ENCODE measurements around the gene PTPRK. TPM values are rescaled to one million over a fixed set of nuclear protein-coding genes. Genes with fewer than 3 reads are reported as not detected.

The PTPRK gene
- total RNA-seq, 4 donors from 2014 or later: 34.6 to 56.5 (median 47.0) TPM

DNA sequence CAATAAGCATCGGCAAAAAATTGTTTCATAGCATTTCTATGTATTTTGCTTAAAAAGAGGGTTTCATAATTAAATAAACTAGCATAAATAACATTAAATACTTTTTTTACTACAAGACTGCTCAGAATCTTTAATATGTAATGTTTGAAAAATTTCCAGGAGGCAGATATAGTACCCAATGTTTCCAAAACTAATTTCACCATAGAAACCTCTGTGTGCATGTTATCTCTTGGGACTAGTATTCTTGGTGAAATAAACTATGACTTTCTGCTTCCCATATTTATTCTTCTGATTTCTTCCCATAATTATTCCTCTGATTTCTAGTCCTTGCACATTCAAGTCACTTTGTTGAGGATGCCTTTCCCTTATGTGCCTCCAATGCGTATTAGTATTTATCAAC is 94.5 kb downstream of the PTPRK start:
- H3K27me3 ChIP-seq: no peaks in the 10 kb centered on the region
- 84 to 89% methylated on average over 2 of the region's 2 CpGs for WGBS, 2 donors
- no peak for DNase-seq
- no peaks in the 10 kb centered on the region for H3K4me1 ChIP-seq
- H3K9me3 ChIP-seq: no peaks in the 10 kb centered on the region
- TF ChIP-seq POLR2A (IDR thresholded peaks at IDR 0.05) (no peak), CTCF (IDR thresholded peaks at IDR 0.05) (no peak)
- no peaks in the 10 kb centered on the region for H3K36me3 ChIP-seq
- no peak overlapping the region for H3K27ac ChIP-seq
- H3K4me3 ChIP-seq (replicated peaks in 1 of 3): no peak overlapping the region
- intact Hi-C loops (cut with DNase I): no loop called here

- DNase-seq: no peak
- 85 to 91% methylated on average over 1 of the region's 1 CpG for WGBS, 2 donors
- H3K27ac ChIP-seq: no peak overlapping the region
- no peak overlapping the region for H3K4me3 ChIP-seq (replicated peaks in 1 of 3)
- no peaks in the 10 kb centered on the region for H3K9me3 ChIP-seq
- TF ChIP-seq POLR2A (IDR thresholded peaks at IDR 0.05): no peak
- TF ChIP-seq CTCF (IDR thresholded peaks at IDR 0.05): no peak
- intact Hi-C loops (cut with DNase I): no loop called here
- no peaks in the 10 kb centered on the region for H3K27me3 ChIP-seq
- no peaks in the 10 kb centered on the region for H3K36me3 ChIP-seq
- no peaks in the 10 kb centered on the region for H3K4me1 ChIP-seq
These were observed 97.5 kb downstream of the PTPRK start for GRCh38 chr6:128422871-128423270.

DNA sequence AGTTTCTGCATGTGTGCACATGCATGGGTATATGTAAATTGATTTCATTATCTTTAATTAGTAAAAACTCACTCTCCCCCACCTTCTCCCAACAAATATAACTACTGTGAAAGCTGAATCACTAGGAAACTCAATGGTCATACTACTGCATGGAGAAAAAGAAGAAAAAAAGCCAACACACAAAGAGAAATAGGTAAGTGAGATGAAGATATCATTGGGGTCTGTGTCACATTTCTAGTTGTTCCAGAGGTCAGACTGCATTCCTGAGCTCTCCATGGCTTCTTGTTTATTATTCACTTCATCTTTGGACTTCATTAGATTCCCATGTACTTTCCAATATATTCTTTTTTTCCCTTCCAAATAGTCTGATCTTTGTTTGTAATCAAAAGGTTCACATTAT is 98.2 kb downstream of the PTPRK start:
- no peak for DNase-seq
- Histone ChIP-seq H3K27me3 (no peaks in the 10 kb centered on the region), H3K27ac (no peak overlapping the region), H3K36me3 (no peaks in the 10 kb centered on the region), H3K9me3 (no peaks in the 10 kb centered on the region), H3K4me1 (no peaks in the 10 kb centered on the region), H3K4me3 (replicated peaks in 1 of 3) (no peak overlapping the region)
- intact Hi-C loops (cut with DNase I): no loop called here
- TF ChIP-seq CTCF (IDR thresholded peaks at IDR 0.05): no peak
- no peak for TF ChIP-seq POLR2A (IDR thresholded peaks at IDR 0.05)

DNA sequence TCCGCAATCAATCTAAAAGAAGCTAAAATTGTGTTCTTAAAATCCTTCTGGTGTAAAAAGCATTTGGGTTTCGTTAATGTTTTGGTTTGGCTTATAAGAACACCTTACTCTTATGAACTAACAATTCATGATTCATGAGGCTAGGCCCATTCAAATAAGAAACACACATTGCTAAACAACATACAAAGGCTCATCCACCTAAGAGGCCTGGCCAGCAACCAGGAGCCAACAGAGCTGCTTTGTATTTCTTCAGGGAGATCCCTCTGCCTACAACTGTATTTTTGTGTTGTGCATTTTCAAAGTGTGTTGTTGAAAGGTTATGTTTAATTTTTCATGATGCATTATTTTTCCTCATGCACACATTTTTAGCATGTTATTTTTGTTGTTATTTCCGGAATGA is 98.6 kb downstream of the PTPRK start:
- Histone ChIP-seq H3K27me3 (no peaks in the 10 kb centered on the region), H3K27ac (no peak overlapping the region), H3K4me3 (replicated peaks in 1 of 3) (no peak overlapping the region), H3K9me3 (no peaks in the 10 kb centered on the region), H3K4me1 (no peaks in the 10 kb centered on the region), H3K36me3 (no peaks in the 10 kb centered on the region)
- no peak for DNase-seq
- intact Hi-C loops (cut with DNase I): no loop called here
- TF ChIP-seq POLR2A (IDR thresholded peaks at IDR 0.05) (no peak), CTCF (IDR thresholded peaks at IDR 0.05) (no peak)
- WGBS, 2 donors: 93 to 94% methylated on average over 3 of the region's 3 CpGs

GRCh38 chr6:128417698-128418097 is 102.7 kb downstream of the PTPRK start:
- Histone ChIP-seq H3K27me3 (no peaks in the 10 kb centered on the region), H3K4me3 (replicated peaks in 1 of 3) (no peak overlapping the region), H3K9me3 (no peaks in the 10 kb centered on the region), H3K4me1 (no peaks in the 10 kb centered on the region), H3K36me3 (no peaks in the 10 kb centered on the region), H3K27ac (no peak overlapping the region)
- no peak for DNase-seq
- intact Hi-C loops (cut with DNase I): no loop called here
- TF ChIP-seq CTCF (IDR thresholded peaks at IDR 0.05) (no peak), POLR2A (IDR thresholded peaks at IDR 0.05) (no peak)
- WGBS, 2 donors: 82% methylated on average over 5 of the region's 5 CpGs

Measured in thyroid gland (tissue), 4 donors.